Stimulated activated CD4-positive, alpha-beta T cell treated with anti-CD3 and anti-CD28 coated beads, TNF-alpha, amount 100 ng/mL, for 1 hour (primary cell): ENCODE data around the gene TRIM7.

Experiments used
- DNase-seq, 3 donors: peaks; one replicate each; pipeline ENCODE4 v3.0.0-alpha.2; 2020; ENCODE audit warnings: low read depth in 3 of 3, low spot score in 1 of 3

The TRIM7 gene

DNA sequence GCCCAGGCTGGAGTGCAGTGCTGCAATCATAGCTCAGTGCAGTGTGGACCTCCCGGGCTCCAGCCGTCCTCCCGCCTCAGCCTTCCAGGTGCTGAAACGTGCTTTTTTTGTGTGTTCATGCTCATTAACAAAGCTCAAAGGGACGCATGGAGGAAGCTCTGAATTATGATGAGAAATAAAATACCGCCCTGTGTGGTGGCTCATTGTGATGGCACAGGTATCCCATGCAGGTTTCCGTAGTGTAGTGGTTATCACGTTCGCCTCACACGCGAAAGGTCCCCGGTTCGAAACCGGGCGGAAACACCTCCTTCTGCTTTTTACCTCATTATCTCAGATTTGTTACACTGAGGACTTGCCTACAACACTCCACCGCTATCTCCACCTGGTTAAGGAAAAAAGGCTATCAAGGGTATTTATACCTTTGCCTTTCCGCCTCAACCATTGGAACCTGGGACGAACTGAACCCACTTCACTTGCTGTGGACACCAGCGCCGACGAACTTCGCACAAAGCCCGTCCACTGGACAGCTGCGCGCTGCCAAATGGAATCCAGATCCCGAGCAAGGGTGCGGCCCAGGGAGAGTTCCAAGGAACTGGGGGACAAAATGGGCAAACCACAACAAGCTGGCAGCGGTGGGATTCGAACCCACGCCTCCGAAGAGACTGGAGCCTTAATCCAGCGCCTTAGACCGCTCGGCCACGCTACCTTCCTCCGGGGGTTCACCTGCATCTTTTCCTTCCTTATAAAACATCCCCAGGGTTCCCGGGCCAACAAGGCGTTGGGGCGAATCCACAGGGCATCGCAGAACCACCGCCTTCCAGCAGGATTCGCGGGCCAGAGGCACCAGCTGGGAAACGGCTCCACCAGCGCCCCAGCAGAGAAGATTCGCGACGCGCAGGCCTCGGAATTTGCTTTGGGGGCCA lies 31.3 kb downstream of the TRIM7 start:
- DNase-seq = peak in 1 of 3 donors; percentile 75

DNA sequence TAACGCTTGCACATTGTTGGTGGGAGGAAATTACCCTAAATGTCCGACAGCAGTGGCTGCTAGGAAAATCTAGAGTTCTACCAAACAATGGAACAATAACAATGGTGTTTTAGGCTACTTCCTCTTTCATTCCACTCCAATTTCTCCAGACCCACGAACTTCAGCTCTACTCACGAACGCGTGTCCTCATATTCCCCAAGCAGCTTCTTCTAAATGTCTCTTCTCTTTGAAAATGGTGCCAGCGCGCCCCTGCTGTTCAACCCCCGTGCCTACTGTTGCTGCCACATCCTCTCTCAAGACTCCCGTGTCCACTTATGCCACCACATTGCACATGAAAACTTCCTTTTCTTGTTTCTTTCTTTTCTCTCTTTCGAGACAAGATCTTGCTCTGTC lies 32.0 kb downstream of the TRIM7 start:
- peak in 1 of 3 donors; percentile 64 for DNase-seq

DNA sequence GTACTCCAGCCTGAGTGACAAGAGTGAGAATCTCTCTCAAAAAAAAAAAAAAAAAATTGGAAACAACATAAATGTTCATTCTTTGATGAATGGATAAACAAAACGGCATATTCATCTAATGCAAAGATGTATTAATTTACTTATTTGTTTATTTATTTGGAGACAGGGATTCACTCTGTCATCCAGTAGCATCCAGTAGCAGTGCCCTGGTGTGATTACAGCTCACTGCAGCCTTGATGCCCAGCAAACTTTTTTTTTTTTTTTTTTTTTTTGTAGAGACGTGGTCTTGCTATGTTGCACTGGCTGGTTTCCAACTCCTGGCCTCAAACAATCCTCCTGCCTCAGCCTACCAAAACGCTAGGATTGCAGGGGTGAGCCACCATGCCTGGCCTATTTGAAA lies 33.2 kb downstream of the TRIM7 start:
- no peak for DNase-seq

DNA sequence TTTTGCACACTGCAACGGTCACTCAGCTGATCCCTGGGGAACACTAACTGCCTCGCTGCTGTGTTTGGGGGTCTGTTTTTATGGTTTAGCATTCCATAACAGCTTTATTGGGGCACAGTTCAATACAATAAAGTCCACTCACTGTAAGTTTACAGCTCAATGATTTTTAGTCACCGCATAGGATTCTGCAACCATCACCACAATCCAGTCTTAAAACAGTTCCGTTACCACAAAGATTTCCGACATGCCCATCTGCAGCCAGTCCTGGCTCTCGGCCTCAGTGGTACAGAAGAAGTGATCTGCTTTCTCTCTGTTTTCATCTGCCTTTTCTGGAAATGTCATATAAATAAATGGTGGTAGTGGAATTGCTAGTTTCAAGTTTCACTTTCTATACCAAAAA lies 34.0 kb downstream of the TRIM7 start:
- DNase-seq = no peak

DNA sequence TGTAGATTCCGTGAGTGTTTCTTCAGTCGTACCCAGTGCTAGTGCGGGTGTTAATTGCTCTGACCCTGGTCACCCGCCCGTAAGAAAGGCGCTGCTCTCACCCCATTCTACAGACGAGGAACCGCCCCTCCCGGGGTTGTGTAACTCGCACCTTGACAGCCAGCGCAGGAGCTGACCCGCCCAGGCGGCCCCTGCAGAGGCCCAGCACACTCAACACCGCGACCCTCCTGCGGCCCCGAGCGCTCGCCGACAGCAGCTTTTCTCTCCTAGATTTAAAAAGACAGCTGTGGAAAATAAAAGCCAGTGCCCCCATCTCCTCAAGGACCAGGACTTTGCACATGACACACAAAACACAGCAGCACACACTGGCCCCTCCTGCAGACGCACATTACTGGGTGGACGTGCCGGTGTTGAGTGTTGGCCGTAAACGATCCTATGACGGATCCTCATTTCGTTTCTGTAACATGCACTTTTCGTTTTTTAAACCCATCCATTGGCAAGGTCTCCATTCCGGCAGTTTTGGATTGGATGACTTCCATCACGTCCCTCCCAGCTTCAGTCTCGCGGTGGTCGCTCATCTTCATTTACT lies 34.7 kb downstream of the TRIM7 start:
- no peak for DNase-seq

DNA sequence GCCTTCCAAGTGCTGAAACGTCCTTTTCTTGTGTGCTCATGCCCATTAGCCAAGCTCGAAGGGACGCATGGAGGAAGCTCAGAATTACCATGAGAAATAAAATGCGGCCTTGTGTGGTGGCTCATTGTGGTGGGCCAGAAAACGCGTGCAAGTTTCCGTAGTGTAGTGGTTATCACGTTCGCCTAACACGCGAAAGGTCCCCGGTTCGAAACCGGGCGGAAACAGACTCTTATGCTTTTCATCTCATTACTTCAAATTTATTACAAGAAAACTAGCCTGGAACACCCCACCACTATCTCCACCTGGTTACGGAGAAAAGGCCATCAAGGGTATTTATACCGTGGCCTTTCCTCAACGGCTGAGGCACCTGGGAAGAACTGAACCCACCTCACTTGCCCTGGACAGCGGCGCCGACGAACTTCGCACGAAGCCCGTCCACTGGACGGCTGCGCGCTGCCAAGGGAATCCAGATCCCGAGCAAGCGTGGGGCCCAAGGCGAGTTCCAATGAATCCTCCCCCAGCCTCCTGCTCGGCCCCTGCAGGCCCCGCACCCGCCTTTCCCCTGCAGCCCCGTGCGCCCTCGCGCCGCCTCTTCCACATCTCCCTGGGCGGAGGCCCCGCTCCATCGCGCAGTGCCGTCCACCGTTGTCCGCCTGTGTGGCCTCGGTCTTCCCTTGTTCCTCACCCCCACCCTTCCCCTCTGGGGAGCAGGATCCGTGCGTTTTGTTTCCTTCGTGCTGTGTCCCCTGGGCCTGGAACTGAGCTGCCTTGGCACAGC lies 35.3 kb downstream of the TRIM7 start:
- DNase-seq = peak in 2 of 3 donors; percentile 34 to 85

- no peak for DNase-seq
Measured at GRCh38 chr5:181168595-181169118, 36.3 kb downstream of the TRIM7 start.

DNA sequence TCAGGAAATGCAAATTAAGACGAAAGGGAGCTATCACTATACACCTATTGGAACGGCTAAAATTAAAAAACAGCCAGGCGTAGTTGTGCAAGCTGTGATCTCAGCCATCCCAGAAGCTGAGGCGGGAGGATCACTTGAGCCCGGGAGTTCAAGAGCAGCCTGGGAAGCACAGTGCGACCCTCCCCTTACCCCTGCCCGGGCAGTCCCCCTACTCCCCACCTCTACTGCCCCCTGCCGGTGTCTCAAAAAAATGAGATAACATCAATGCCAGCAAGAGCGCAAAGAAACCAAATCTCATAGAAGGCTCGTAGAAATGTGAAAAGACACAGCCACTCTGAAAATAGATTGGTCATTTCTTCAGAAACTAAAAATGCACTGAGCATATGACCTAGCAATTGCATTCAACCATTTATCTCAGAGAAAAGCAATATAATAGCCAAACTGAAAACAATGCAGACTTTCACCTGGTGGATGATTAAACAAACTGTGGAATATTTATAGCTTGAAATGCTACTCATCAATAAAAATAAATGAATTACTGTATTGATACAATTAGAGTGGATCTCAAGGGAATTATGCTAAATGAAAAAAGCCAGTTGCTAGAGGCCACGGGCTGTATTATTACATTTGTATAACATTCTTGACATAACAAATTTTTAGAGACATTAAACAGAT lies 37.0 kb downstream of the TRIM7 start:
- DNase-seq = no peak

DNA sequence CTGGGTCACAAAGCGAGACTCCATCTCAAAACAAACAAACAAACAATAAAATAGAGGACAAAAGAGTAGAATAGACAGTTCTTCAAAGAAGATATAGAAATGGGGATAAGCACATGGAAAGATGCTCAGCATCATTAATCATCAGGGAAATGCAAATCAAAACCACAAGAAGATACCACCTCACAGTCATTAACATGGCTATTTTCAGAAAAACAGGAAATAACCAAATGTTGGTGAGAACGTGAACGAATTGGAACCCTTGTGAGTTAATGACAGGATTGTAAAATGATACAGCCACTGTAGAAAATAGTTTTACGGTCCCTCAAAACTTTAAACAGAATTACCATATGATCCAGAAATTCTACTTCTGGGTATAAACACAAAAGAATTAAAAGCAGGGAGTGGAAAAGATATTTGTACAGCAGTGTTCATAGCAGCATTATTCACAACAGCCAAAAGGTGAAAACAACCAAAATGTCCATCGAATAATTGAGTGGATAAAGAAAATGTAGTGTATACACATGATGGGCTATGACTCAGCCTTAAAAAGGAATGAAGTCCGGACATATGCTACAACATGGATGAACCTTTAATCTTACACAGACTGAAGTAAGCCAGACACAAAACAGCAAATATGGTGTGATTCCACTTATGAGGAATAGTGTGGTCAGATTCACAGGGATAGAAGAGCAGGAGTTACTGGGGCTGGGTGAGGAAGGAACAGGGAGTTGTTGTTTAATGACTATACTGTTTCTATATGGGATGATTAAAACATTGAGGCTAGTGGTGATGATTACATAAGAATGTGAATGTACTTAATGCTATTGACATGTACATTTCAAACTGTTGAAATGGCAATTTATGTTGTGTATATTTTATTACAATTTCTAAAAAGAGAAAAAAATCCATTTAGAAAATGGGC lies 37.9 kb downstream of the TRIM7 start:
- no peak for DNase-seq

DNA sequence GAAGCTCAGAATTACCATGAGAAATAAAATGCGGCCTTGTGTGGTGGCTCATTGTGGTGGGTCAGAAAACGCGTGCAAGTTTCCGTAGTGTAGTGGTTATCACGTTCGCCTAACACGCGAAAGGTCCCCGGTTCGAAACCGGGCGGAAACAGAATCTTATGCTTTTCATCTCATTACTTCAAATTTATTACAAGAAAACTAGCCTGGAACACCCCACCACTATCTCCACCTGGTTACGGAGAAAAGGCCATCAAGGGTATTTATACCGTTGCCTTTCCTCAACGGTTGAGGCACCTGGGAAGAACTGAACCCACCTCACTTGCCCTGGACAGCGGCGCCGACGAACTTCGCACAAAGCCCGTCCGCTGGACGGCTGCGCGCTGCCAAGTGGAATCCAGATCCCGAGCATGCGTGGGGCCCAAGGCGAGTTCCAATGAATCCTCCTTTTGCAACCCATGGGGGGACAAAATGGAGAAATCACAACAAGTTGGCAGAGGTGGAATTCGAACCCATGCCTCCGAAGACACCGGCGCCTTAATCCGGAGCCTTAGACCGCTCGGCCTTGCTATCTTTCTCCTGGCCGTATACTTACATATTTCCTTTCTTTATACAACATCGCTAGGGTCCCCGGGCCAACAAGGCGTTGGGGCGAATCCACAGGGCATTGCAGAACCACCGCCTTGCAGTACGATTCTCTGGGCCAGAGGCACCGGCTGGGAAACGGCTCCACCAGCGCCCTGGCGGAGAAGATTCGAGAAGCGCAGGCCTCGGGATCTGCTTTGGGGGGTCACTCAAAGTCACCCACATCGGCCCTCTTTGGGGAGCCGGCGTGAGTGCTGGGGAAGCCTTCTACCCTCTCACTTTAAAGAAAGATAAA lies 40.7 kb downstream of the TRIM7 start:
- DNase-seq = peak in 1 of 3 donors; percentile 38

DNA sequence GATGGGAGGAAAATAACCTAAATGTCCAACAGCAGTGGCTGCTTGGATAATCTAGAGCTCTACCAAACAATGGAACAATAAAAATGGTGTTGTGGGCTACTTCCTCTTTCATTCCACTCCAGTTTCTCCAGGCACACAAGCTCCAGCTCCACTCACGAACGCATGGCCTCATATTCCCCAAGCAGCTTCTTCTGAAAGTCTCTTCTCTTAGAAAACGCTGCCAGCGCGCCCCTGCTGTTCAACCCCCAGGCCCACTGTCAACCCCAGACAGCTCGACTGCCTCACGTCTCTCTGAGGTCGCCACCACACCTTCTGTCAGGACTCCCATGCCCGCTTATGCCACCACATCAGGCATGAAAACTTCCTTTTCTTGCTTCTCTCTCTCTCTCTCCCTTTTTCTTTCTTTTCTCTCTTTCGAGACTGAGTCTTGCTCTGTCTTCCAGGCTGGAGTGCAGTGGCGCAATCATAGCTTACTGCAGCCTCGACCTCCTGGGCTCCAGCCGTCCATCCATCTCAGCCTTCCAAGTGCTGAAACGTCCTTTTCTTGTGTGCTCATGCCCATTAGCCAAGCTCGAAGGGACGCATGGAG lies 41.4 kb downstream of the TRIM7 start:
- no peak for DNase-seq

- no peak for DNase-seq
Measured at GRCh38 chr5:181161534-181162175, 43.3 kb downstream of the TRIM7 start.

DNA sequence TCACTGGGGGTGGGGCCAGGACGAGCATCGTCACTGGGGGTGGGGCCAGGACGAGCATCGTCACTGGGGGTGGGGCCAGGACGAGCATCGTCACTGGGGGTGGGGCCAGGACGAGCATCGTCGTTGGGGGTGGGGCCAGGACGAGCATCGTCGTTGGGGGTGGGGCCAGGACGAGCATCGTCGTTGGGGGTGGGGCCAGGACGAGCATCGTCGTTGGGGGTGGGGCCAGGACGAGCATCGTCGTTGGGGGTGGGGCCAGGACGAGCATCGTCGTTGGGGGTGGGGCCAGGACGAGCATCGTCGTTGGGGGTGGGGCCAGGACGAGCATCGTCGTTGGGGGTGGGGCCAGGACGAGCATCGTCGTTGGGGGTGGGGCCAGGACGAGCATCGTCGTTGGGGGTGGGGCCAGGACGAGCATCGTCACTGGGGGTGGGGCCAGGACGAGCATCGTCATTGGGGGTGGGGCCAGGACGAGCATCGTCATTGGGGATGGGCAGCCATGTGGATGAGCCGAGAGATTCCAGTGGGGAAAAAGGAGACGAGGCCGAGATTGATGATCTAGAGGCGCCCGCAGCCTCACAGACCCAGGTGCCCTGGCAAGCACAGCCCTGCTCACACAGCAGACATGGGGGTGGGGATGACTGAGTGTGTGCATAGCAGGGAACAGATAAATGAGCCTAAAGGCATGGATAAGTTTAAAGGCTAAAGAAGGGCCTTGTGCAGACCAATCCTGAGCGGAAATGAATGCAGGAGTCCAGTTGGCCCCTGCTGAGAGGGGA lies 44.1 kb downstream of the TRIM7 start:
- DNase-seq = peak in 1 of 3 donors; percentile 38

GRCh38 chr5:181160152-181160754 lies 44.7 kb downstream of the TRIM7 start:
- DNase-seq = peak in 2 of 3 donors; percentile 36 to 71

- DNase-seq = peak; percentile 67 to 98 (median 77)
Measured at GRCh38 chr5:181159286-181160151, 45.5 kb downstream of the TRIM7 start.

- DNase-seq = no peak
Measured at GRCh38 chr5:181158869-181159268, 46.1 kb downstream of the TRIM7 start.
